ENCODE results near the gene C20orf141.

Gene C20orf141

GRCh38 chr20:2851086-2851485, 36.3 kb downstream of the C20orf141 start:
- DNase-seq, result no peak

DNA sequence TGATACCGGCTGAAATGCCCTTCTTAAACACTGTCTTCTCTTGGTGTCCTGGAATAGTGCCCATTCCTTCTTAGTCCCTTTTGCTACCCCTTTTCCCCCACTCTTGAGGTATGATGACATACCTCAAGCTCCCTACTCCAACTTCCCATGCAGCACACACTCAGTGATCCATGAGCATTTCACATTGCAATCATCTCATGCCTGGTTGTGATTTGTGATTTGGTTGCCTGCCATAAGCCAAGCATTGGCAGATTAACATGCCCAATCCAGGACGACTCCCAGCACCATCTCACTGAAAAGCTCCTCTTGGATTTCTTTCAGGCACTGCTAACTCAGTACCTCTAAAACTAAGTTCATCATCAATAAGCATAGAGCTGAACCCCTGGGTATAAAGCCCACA, 43.8 kb downstream of the C20orf141 start:
- DNase-seq, result no peak

- no peak for DNase-seq
These were observed 44.7 kb downstream of the C20orf141 start for GRCh38 chr20:2859330-2860121.

DNA sequence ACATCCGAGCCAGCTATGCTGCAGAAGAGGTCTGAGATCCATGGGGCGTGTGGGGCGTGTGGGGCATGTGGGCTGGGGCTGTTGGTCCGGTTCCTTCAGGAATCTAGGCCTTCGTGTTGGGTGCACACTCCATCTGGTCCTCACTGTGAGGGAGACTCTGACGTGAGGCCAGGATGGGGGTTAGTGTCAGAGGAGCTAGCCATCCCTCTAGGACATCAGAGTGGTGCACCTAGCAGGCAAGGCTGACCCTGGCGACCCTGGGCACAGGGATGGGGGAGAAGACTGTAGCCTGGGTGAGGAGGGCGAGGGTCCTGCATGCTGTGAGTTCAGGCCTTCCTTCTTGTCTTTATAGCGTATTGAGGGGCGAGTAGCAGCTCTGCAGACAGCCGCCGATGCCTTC, 49.8 kb downstream of the C20orf141 start:
- DNase-seq, result no peak

DNA sequence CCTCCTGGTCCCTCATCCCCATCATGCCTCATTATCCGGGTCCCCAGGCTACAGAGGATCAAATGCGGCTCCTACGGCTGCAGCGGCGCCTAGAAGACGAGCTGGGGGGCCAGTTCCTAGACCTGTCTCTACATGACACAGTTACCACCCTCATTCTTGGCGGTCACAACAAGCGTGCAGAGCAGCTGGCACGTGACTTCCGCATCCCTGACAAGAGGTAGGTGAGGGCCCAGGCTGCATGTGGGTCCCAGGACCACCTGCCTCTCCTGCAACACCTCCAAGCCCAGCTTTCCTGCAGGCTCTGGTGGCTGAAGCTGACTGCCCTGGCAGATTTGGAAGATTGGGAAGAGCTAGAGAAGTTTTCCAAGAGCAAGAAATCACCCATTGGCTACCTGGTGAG, 50.3 kb downstream of the C20orf141 start:
- no peak for DNase-seq
